Suppressor macrophage treated with lipopolysaccharide for 1 hour (primary cell): Measurements from ENCODE around the gene YWHAG.
"Not testable (repeated sequence)": the region's sequence is repeated elsewhere in the genome, so short reads cannot be mapped to it uniquely, and the experiment has no call there.

Experiments used
- DNase-seq, 3 donors: peaks; one replicate each; pipeline ENCODE4 v3.0.0-alpha.2; 2020 to 2022

Gene YWHAG

GRCh38 chr7:76377186-76377918, 18.6 kb upstream of the YWHAG start:
- no peak for DNase-seq

DNA sequence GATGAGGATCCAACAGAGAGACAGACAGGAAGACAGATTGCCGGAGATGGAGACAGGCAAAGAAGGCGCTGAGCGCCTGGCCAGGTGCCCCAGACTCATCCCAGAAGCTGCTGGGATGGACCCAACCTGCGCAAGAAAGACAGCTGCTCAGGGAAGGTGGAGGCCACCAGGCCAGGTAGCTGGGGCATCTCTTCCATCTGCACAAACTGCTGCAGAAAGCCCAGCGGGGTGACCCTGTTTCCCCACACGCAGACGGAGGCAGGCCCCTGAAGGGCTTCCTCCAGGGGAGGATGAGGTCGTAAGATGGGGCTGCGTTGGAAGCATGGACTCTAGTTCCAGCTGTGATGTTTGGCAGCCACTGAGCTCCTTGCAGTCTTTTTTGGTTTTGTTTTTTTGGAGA, 16.5 kb upstream of the YWHAG start:
- DNase-seq: no peak

- DNase-seq: peak; percentile 50 to 62 (median 56)
Measured at GRCh38 chr7:76372984-76373833, 14.4 kb upstream of the YWHAG start.

GRCh38 chr7:76371396-76371795, 12.6 kb upstream of the YWHAG start:
- no peak for DNase-seq

DNA sequence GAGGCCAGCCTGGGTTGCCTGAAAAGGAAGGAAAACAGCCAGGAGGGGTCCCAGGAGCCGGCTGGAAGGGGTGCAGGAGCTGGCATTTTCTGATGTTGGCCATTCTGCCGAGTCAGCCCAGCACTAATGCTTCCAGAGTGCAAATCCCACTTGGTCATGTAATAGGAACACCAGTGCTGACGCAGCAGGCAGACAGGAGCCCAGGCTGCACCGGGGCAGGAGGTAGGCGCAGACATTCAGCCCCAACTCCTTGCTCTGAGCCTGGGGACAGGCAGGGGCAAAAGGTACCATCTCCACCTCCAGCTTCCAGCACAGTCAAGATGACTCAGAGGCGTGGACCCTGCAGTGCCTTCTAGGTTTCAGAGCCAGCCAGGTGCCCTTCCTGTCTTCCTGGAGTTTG, 10.2 kb upstream of the YWHAG start:
- DNase-seq: no peak

DNA sequence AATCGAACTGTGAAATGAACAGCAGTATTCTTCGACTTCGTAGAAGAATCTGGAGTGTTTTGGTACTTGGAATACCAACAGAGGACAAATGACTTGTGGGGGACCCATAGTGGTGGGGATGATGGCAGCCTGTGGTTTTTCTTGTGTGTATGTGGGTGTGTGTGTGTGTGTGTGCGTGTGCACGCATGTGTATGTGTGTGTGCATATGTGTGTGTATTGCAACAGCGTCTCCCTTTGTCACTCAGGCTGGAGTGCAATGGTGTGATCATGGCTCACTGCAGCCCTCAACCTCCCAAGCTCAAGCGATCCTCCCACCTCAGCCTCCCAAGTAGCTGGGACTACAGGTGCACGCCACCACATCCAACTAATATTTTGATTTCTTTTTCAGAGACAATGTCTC, 9.4 kb upstream of the YWHAG start:
- no peak for DNase-seq

GRCh38 chr7:76364198-76364584, 5.4 kb upstream of the YWHAG start:
- peak; percentile 69 to 79 (median 72) for DNase-seq

GRCh38 chr7:76363754-76364153, 5.0 kb upstream of the YWHAG start:
- DNase-seq: not testable (repeated sequence)

- peak in 1 of 3 donors; percentile 32 for DNase-seq
Measured at GRCh38 chr7:76359978-76360638, 1.3 kb upstream of the YWHAG start.

- DNase-seq: peak; percentile 98 to 99 (median 98)
Measured at GRCh38 chr7:76359111-76359977, 553 bp upstream of the YWHAG start.

- peak; percentile 71 to 92 (median 78) for DNase-seq
Measured at GRCh38 chr7:76358011-76358480, 745 bp downstream of the YWHAG start.

- DNase-seq: no peak
Measured at GRCh38 chr7:76357475-76358010, 1.2 kb downstream of the YWHAG start.

DNA sequence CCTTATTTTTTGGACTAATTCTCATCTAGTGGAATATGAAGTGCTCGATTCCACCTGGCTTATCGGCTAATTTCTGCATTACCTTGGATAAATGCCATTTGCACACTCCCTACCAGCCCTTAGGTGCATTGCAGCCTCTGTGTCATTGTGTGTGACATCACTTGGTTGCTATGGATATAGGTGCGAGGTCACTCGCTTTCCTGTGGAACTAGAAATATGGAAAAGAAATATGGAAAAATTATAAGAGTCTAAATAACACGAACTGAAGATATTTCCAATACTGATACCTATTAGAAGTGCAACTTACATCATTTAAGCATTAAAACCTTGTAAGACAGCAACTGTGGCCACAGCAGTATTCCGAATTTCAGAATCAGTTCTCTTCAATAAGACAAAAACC, 2.0 kb downstream of the YWHAG start:
- peak in 2 of 3 donors; percentile 33 to 38 for DNase-seq

GRCh38 chr7:76356115-76356514, 2.7 kb downstream of the YWHAG start:
- DNase-seq: no peak

- DNase-seq: no peak
Measured at GRCh38 chr7:76354981-76355730, 3.6 kb downstream of the YWHAG start.

GRCh38 chr7:76354516-76354915, 4.3 kb downstream of the YWHAG start:
- DNase-seq: no peak

GRCh38 chr7:76353744-76354143, 5.0 kb downstream of the YWHAG start:
- DNase-seq: no peak

DNA sequence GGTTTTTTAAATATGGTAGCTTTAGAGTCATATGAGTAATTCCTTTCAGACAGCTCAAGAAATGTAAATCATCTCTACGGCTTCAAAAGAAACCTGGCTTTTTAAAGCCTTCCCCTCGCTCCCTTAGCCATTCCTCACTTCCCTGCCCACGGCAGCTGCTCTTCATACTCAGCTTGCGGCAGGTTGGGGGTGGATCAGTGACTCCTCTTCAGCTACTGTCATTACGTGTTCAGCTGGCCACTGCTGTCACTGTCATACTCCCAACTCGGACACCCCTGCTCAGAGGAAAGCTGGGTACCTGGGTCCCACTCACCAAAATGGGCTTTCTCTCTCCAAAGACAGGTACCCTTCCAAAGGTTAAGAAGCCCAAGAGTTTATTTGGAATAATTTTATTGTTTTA, 6.6 kb downstream of the YWHAG start:
- DNase-seq: peak; percentile 31 to 44 (median 32)

- no peak for DNase-seq
Measured at GRCh38 chr7:76351372-76351771, 7.4 kb downstream of the YWHAG start.

GRCh38 chr7:76349313-76349885, 9.4 kb downstream of the YWHAG start:
- DNase-seq: no peak

- no peak for DNase-seq
Measured at GRCh38 chr7:76347710-76348109, 11.1 kb downstream of the YWHAG start.
